ENCODE data around the gene NUB1.

Gene NUB1

GRCh38 chr7:151363182-151363581 is 21.6 kb downstream of the NUB1 start:
- Histone ChIP-seq H3K9ac (ENCODE audit: low read depth, low read length) (no peak overlapping the region), H3K27me3 (ENCODE audit: insufficient read depth, low read length, poor library complexity) (no peaks in the 10 kb centered on the region), H4K20me1 (ENCODE audit: insufficient read depth, low read length) (no peaks in the 10 kb centered on the region), H3K4me2 (ENCODE audit: insufficient read depth, low read length) (no peak overlapping the region), H3K27ac (ENCODE audit: low read length) (no peak overlapping the region), H3K4me1 (ENCODE audit: insufficient read depth, low read length) (peaks cover 5% of the 10 kb centered on the region), H3K36me3 (ENCODE audit: insufficient read depth, low read length) (peaks cover 47% of the 10 kb centered on the region), H3K79me2 (ENCODE audit: insufficient read depth, low read length) (no peaks in the 10 kb centered on the region), H3K9me3 (ENCODE audit: insufficient read depth, low read length, severe bottlenecking) (no peaks in the 10 kb centered on the region), H3K4me3 (ENCODE audit: low read depth in 1 of 2, low read length in 2 of 2) (no peak overlapping the region), H2AFZ (ENCODE audit: low read depth, low read length) (no peak overlapping the region)
- DNase-seq (no peak), ATAC-seq (ENCODE audit: insufficient read depth, low read depth) (no peak)
- no peak for TF ChIP-seq CTCF (IDR thresholded peaks at IDR 0.05; ENCODE audit: borderline replicate concordance, extremely low read depth, low read length, poor library complexity, severe bottlenecking)
- no peak for TF ChIP-seq EZH2 (IDR thresholded peaks at IDR 0.05; ENCODE audit: borderline replicate concordance, low read depth, low read length, severe bottlenecking)

GRCh38 chr7:151366166-151366879 is 24.7 kb downstream of the NUB1 start:
- Histone ChIP-seq H3K36me3 (ENCODE audit: insufficient read depth, low read length) (peaks cover 49% of the 10 kb centered on the region), H2AFZ (ENCODE audit: low read depth, low read length) (no peak overlapping the region), H4K20me1 (ENCODE audit: insufficient read depth, low read length) (no peaks in the 10 kb centered on the region), H3K4me2 (ENCODE audit: insufficient read depth, low read length) (no peak overlapping the region), H3K9me3 (ENCODE audit: insufficient read depth, low read length, severe bottlenecking) (no peaks in the 10 kb centered on the region), H3K4me3 (ENCODE audit: low read depth in 1 of 2, low read length in 2 of 2) (no peak overlapping the region), H3K27ac (ENCODE audit: low read length) (no peak overlapping the region), H3K79me2 (ENCODE audit: insufficient read depth, low read length) (no peaks in the 10 kb centered on the region), H3K9ac (ENCODE audit: low read depth, low read length) (no peak overlapping the region), H3K4me1 (ENCODE audit: insufficient read depth, low read length) (peaks cover 11% of the 10 kb centered on the region), H3K27me3 (ENCODE audit: insufficient read depth, low read length, poor library complexity) (no peaks in the 10 kb centered on the region)
- ATAC-seq (ENCODE audit: insufficient read depth, low read depth) (no peak), DNase-seq (no peak)
- TF ChIP-seq CTCF (IDR thresholded peaks at IDR 0.05; ENCODE audit: borderline replicate concordance, extremely low read depth, low read length, poor library complexity, severe bottlenecking) (no peak), EZH2 (IDR thresholded peaks at IDR 0.05; ENCODE audit: borderline replicate concordance, low read depth, low read length, severe bottlenecking) (no peak)

GRCh38 chr7:151366880-151367222 is 25.2 kb downstream of the NUB1 start:
- Histone ChIP-seq H3K27me3 (ENCODE audit: insufficient read depth, low read length, poor library complexity) (no peaks in the 10 kb centered on the region), H3K4me1 (ENCODE audit: insufficient read depth, low read length) (peaks cover 11% of the 10 kb centered on the region), H3K79me2 (ENCODE audit: insufficient read depth, low read length) (no peaks in the 10 kb centered on the region), H3K9me3 (ENCODE audit: insufficient read depth, low read length, severe bottlenecking) (no peaks in the 10 kb centered on the region), H2AFZ (ENCODE audit: low read depth, low read length) (no peak overlapping the region), H3K36me3 (ENCODE audit: insufficient read depth, low read length) (peaks cover 47% of the 10 kb centered on the region), H3K27ac (ENCODE audit: low read length) (no peak overlapping the region), H4K20me1 (ENCODE audit: insufficient read depth, low read length) (no peaks in the 10 kb centered on the region), H3K4me2 (ENCODE audit: insufficient read depth, low read length) (no peak overlapping the region), H3K4me3 (ENCODE audit: low read depth in 1 of 2, low read length in 2 of 2) (no peak overlapping the region), H3K9ac (ENCODE audit: low read depth, low read length) (no peak overlapping the region)
- ATAC-seq (ENCODE audit: insufficient read depth, low read depth) (no peak), DNase-seq (no peak)
- TF ChIP-seq CTCF (IDR thresholded peaks at IDR 0.05; ENCODE audit: borderline replicate concordance, extremely low read depth, low read length, poor library complexity, severe bottlenecking) (no peak), EZH2 (IDR thresholded peaks at IDR 0.05; ENCODE audit: borderline replicate concordance, low read depth, low read length, severe bottlenecking) (no peak)
